ENCODE results near the gene ISL2.

The ISL2 gene

DNA sequence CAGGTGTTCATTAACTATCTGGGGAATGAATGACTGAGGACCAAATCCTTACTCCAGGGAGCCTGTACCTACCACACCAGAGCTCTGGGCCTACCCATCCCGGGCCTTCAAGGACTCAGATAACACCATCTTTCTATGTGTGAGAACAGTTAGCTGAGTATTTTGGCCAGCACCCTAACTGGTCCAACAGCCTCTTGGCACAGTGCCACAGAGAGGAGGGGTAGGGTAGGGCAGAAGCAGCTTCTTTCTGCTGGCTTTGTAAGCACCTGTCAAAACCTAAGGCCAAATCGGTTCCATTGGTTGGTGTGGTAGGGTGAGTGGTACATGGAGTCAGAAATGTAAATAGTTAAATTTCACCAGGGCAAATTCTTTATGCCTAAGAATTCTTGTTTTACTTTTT lies 26.7 kb downstream of the ISL2 start:
- Histone ChIP-seq H3K4me3 (ENCODE audit: insufficient read length, low read depth) (no peak overlapping the region), H3K9ac (ENCODE audit: insufficient read length, low read depth) (no peak overlapping the region), H3K9me3 (ENCODE audit: insufficient read depth, low read length) (no peaks in the 10 kb centered on the region), H3K4me1 (ENCODE audit: insufficient read depth, insufficient read length) (no peaks in the 10 kb centered on the region), H3K27me3 (ENCODE audit: insufficient read depth, insufficient read length) (no peaks in the 10 kb centered on the region), H3K36me3 (ENCODE audit: insufficient read depth, insufficient read length, low read length) (no peaks in the 10 kb centered on the region)
- DNase-seq (ENCODE audit: low read depth, low spot score) = no peak
- no peak for TF ChIP-seq SUZ12 (IDR thresholded peaks at IDR 0.05; ENCODE audit: extremely low read depth, insufficient read depth, insufficient read length)
- TF ChIP-seq ZNF274 (IDR thresholded peaks at IDR 0.05; ENCODE audit: low read depth, low read length) = no peak
- no peak for TF ChIP-seq YY1 (IDR thresholded peaks at IDR 0.05; ENCODE audit: insufficient read depth, insufficient read length)

- Histone ChIP-seq H3K9me3 (ENCODE audit: insufficient read depth, low read length) (no peaks in the 10 kb centered on the region), H3K36me3 (ENCODE audit: insufficient read depth, insufficient read length, low read length) (no peaks in the 10 kb centered on the region), H3K4me3 (ENCODE audit: insufficient read length, low read depth) (no peak overlapping the region), H3K9ac (ENCODE audit: insufficient read length, low read depth) (no peak overlapping the region), H3K4me1 (ENCODE audit: insufficient read depth, insufficient read length) (no peaks in the 10 kb centered on the region), H3K27me3 (ENCODE audit: insufficient read depth, insufficient read length) (no peaks in the 10 kb centered on the region)
- no peak for TF ChIP-seq YY1 (IDR thresholded peaks at IDR 0.05; ENCODE audit: insufficient read depth, insufficient read length)
- no peak for TF ChIP-seq ZNF274 (IDR thresholded peaks at IDR 0.05; ENCODE audit: low read depth, low read length)
- no peak for TF ChIP-seq SUZ12 (IDR thresholded peaks at IDR 0.05; ENCODE audit: extremely low read depth, insufficient read depth, insufficient read length)
- DNase-seq (ENCODE audit: low read depth, low spot score) = no peak
Measured at GRCh38 chr15:76366714-76367113, 30.1 kb downstream of the ISL2 start.

GRCh38 chr15:76368122-76368621 lies 31.6 kb downstream of the ISL2 start:
- no peaks in the 10 kb centered on the region for H3K4me1 ChIP-seq (ENCODE audit: insufficient read depth, insufficient read length)
- H3K9ac ChIP-seq (ENCODE audit: insufficient read length, low read depth) = no peak overlapping the region
- DNase-seq (ENCODE audit: low read depth, low spot score) = no peak
- no peaks in the 10 kb centered on the region for H3K36me3 ChIP-seq (ENCODE audit: insufficient read depth, insufficient read length, low read length)
- H3K4me3 ChIP-seq (ENCODE audit: insufficient read length, low read depth) = no peak overlapping the region
- TF ChIP-seq YY1 (IDR thresholded peaks at IDR 0.05; ENCODE audit: insufficient read depth, insufficient read length) (no peak), SUZ12 (IDR thresholded peaks at IDR 0.05; ENCODE audit: extremely low read depth, insufficient read depth, insufficient read length) (no peak), ZNF274 (IDR thresholded peaks at IDR 0.05; ENCODE audit: low read depth, low read length) (no peak)
- no peaks in the 10 kb centered on the region for H3K9me3 ChIP-seq (ENCODE audit: insufficient read depth, low read length)
- no peaks in the 10 kb centered on the region for H3K27me3 ChIP-seq (ENCODE audit: insufficient read depth, insufficient read length)

DNA sequence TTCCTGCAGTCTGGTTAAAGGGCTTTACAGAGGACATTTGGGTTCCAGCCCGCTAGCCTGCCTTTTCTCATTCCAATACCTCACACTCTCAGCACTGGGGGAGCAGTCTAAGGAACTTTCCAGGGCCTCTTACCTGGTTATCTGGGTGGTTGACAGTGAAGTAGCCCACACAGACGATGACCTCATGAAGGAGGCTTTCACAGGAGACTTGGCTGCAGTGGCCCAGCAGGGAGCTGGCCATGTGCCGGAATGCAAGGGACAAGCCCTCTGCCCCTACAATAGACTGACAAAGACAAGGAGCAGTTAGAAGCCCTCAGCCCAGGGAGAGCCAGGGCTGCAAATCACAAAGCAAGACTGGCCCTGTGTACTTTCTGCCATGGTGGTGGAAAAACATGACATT lies 39.5 kb downstream of the ISL2 start:
- peak; percentile 61 for DNase-seq (ENCODE audit: low read depth, low spot score)
- TF ChIP-seq ZNF274 (IDR thresholded peaks at IDR 0.05; ENCODE audit: low read depth, low read length) = no peak
- Histone ChIP-seq H3K9ac (ENCODE audit: insufficient read length, low read depth) (no peak overlapping the region), H3K4me1 (ENCODE audit: insufficient read depth, insufficient read length) (no peaks in the 10 kb centered on the region), H3K36me3 (ENCODE audit: insufficient read depth, insufficient read length, low read length) (no peaks in the 10 kb centered on the region), H3K4me3 (ENCODE audit: insufficient read length, low read depth) (no peak overlapping the region), H3K27me3 (ENCODE audit: insufficient read depth, insufficient read length) (no peaks in the 10 kb centered on the region), H3K9me3 (ENCODE audit: insufficient read depth, low read length) (no peaks in the 10 kb centered on the region)

GRCh38 chr15:76376816-76377215 lies 40.2 kb downstream of the ISL2 start:
- Histone ChIP-seq H3K36me3 (ENCODE audit: insufficient read depth, insufficient read length, low read length) (no peaks in the 10 kb centered on the region), H3K4me3 (ENCODE audit: insufficient read length, low read depth) (no peak overlapping the region), H3K9me3 (ENCODE audit: insufficient read depth, low read length) (no peaks in the 10 kb centered on the region), H3K4me1 (ENCODE audit: insufficient read depth, insufficient read length) (no peaks in the 10 kb centered on the region), H3K9ac (ENCODE audit: insufficient read length, low read depth) (no peak overlapping the region), H3K27me3 (ENCODE audit: insufficient read depth, insufficient read length) (no peaks in the 10 kb centered on the region)
- no peak for DNase-seq (ENCODE audit: low read depth, low spot score)
- TF ChIP-seq ZNF274 (IDR thresholded peaks at IDR 0.05; ENCODE audit: low read depth, low read length) (no peak), YY1 (IDR thresholded peaks at IDR 0.05; ENCODE audit: insufficient read depth, insufficient read length) (no peak), SUZ12 (IDR thresholded peaks at IDR 0.05; ENCODE audit: extremely low read depth, insufficient read depth, insufficient read length) (no peak)

DNA sequence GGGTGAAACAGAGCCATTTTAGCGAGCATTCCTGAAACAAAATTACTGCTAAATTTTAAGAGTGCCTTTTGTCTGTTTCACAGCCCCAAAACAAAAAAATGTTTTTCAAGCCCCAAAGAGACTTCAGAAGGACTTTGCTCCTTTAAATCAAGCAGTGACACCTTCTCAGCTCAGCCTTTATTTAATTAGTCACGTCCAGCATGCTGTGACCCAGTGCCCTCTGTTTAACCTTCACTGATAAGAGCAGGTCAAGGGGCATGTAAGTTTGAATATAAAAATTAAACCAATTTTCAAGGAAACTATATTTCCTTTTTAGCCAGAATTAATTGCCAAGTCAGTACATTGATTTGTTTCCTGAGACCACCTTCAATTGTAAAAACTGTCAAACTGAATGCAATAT lies 40.6 kb downstream of the ISL2 start:
- TF ChIP-seq YY1 (IDR thresholded peaks at IDR 0.05; ENCODE audit: insufficient read depth, insufficient read length) (no peak), SUZ12 (IDR thresholded peaks at IDR 0.05; ENCODE audit: extremely low read depth, insufficient read depth, insufficient read length) (no peak), ZNF274 (IDR thresholded peaks at IDR 0.05; ENCODE audit: low read depth, low read length) (no peak)
- Histone ChIP-seq H3K4me1 (ENCODE audit: insufficient read depth, insufficient read length) (no peaks in the 10 kb centered on the region), H3K4me3 (ENCODE audit: insufficient read length, low read depth) (no peak overlapping the region), H3K36me3 (ENCODE audit: insufficient read depth, insufficient read length, low read length) (no peaks in the 10 kb centered on the region), H3K27me3 (ENCODE audit: insufficient read depth, insufficient read length) (no peaks in the 10 kb centered on the region), H3K9me3 (ENCODE audit: insufficient read depth, low read length) (no peaks in the 10 kb centered on the region), H3K9ac (ENCODE audit: insufficient read length, low read depth) (no peak overlapping the region)
- no peak for DNase-seq (ENCODE audit: low read depth, low spot score)

GRCh38 chr15:76377751-76378150 lies 41.2 kb downstream of the ISL2 start:
- no peaks in the 10 kb centered on the region for H3K27me3 ChIP-seq (ENCODE audit: insufficient read depth, insufficient read length)

GRCh38 chr15:76378691-76379090 lies 42.1 kb downstream of the ISL2 start:
- DNase-seq (ENCODE audit: low read depth, low spot score) = no peak
- Histone ChIP-seq H3K36me3 (ENCODE audit: insufficient read depth, insufficient read length, low read length) (no peaks in the 10 kb centered on the region), H3K9ac (ENCODE audit: insufficient read length, low read depth) (no peak overlapping the region), H3K9me3 (ENCODE audit: insufficient read depth, low read length) (no peaks in the 10 kb centered on the region), H3K4me1 (ENCODE audit: insufficient read depth, insufficient read length) (no peaks in the 10 kb centered on the region), H3K27me3 (ENCODE audit: insufficient read depth, insufficient read length) (no peaks in the 10 kb centered on the region), H3K4me3 (ENCODE audit: insufficient read length, low read depth) (no peak overlapping the region)
- TF ChIP-seq ZNF274 (IDR thresholded peaks at IDR 0.05; ENCODE audit: low read depth, low read length) (no peak), YY1 (IDR thresholded peaks at IDR 0.05; ENCODE audit: insufficient read depth, insufficient read length) (no peak), SUZ12 (IDR thresholded peaks at IDR 0.05; ENCODE audit: extremely low read depth, insufficient read depth, insufficient read length) (no peak)

More at GRCh38 chr15:76377751-76378150, 41.2 kb downstream of the ISL2 start:
- TF ChIP-seq SUZ12 (IDR thresholded peaks at IDR 0.05; ENCODE audit: extremely low read depth, insufficient read depth, insufficient read length) = no peak
- TF ChIP-seq ZNF274 (IDR thresholded peaks at IDR 0.05; ENCODE audit: low read depth, low read length) = no peak
- TF ChIP-seq YY1 (IDR thresholded peaks at IDR 0.05; ENCODE audit: insufficient read depth, insufficient read length) = no peak
- no peaks in the 10 kb centered on the region for H3K36me3 ChIP-seq (ENCODE audit: insufficient read depth, insufficient read length, low read length)
- no peak overlapping the region for H3K9ac ChIP-seq (ENCODE audit: insufficient read length, low read depth)
- H3K4me1 ChIP-seq (ENCODE audit: insufficient read depth, insufficient read length) = no peaks in the 10 kb centered on the region
- H3K4me3 ChIP-seq (ENCODE audit: insufficient read length, low read depth) = no peak overlapping the region
- DNase-seq (ENCODE audit: low read depth, low spot score) = no peak
- no peaks in the 10 kb centered on the region for H3K9me3 ChIP-seq (ENCODE audit: insufficient read depth, low read length)
